ENCODE measurements around the gene AUH. TPM values are rescaled to one million over a fixed set of nuclear protein-coding genes. Genes with fewer than 3 reads are reported as not detected.

The AUH gene
- total RNA-seq, 1 donor from 2014 or later: 20.4 TPM

- DNase-seq: peak; percentile 59
These were observed 175.0 kb downstream of the AUH start for GRCh38 chr9:91186632-91187108.

GRCh38 chr9:91185193-91185886 lies 176.4 kb downstream of the AUH start:
- no peak for DNase-seq

- no peak for DNase-seq
These were observed 179.1 kb downstream of the AUH start for GRCh38 chr9:91182429-91183225.

- no peak for DNase-seq
These were observed 180.2 kb downstream of the AUH start for GRCh38 chr9:91181541-91181940.

GRCh38 chr9:91180930-91181268 lies 180.8 kb downstream of the AUH start:
- DNase-seq: no peak

- DNase-seq: no peak
These were observed 181.3 kb downstream of the AUH start for GRCh38 chr9:91180240-91180929.

GRCh38 chr9:91179237-91180138 lies 182.2 kb downstream of the AUH start:
- DNase-seq: no peak

- DNase-seq: no peak
These were observed 183.2 kb downstream of the AUH start for GRCh38 chr9:91178281-91179236.

- no peak for DNase-seq
These were observed 183.9 kb downstream of the AUH start for GRCh38 chr9:91177661-91178280.

GRCh38 chr9:91177081-91177480 lies 184.6 kb downstream of the AUH start:
- DNase-seq: no peak

- no peak for DNase-seq
These were observed 185.3 kb downstream of the AUH start for GRCh38 chr9:91176426-91176825.

GRCh38 chr9:91174772-91175171 lies 186.9 kb downstream of the AUH start:
- no peak for DNase-seq

- no peak for DNase-seq
These were observed 189.4 kb downstream of the AUH start for GRCh38 chr9:91172329-91172728.

GRCh38 chr9:91170951-91171350 lies 190.8 kb downstream of the AUH start:
- no peak for DNase-seq

GRCh38 chr9:91166796-91167366 lies 194.8 kb downstream of the AUH start:
- DNase-seq: no peak

- peak; percentile 63 for DNase-seq
These were observed 196.8 kb downstream of the AUH start for GRCh38 chr9:91164724-91165520.

Data from dermis blood vessel endothelial cell (primary cell).